Stimulated activated CD4-positive, alpha-beta T cell treated with anti-CD3 and anti-CD28 coated beads, Interleukin-4, amount 100 ng/mL, for 48 hours (primary cell): ENCODE data around the gene ZCCHC24.

ENCODE experiments used
- DNase-seq, 2 donors: peaks; one replicate each; pipeline ENCODE4 v3.0.0-alpha.2; 2020; ENCODE audit warnings: low read depth in 2 of 2

The ZCCHC24 gene

DNA sequence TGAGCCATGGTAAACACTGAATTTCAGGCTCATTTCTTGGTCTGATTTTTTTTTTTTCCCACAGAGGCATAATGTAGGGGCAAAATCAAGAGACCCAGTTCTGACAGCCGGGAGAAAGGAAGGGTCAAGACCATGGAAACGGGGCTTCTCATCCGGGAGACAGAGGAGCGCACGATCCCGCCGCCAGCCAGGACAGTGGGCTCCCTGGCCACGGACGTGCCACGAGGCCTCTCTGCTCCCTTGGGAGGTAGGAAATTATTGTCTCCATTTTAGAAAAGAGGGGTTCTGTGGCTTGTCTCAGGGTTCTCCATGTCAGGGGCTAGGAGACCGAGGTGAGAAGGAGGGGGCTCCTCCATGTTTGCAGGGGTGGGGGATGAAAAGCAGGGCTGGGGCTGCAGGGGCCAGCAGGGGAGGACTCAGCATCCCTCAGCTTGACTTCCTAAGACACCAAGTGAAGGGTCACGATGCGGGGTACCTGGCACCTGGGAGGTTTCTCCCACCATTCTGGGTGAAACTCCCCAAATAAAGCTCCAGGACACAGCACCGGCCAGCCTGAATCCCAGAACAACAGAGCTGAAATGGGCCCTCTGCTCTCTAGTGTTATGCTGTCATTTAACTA, 60.5 kb downstream of the ZCCHC24 start:
- DNase-seq: no peak

DNA sequence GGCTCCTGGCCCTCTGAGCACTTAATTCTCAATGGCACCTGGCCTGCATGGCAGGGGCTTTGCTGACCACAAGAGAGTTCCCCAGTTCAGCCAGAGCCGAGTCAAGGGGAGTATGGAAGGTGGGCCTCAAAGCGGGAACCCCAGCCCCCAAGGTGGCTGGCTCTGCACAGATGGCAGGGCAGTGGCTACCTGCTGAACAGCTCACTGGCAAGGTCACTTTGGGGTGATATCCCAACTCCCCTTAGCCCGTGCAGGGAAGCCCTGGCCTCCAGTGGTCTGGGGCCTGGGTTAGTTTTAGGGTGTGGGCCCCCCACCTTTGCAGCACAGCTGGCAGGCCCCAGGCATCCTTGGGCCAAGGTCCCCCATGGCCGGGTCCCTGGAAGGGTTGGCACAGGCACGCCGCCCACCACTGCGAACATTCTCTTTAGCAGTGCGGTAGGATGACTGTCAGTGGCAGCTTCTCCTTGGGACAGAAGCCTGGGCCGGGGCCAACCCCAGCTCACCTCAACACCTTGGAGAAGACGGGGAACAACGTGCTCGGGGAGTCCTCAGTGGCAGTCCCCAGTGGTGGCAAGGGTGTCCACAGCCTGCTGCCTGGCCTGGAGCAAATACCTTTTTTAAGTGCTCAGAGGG, 61.3 kb downstream of the ZCCHC24 start:
- DNase-seq: no peak

DNA sequence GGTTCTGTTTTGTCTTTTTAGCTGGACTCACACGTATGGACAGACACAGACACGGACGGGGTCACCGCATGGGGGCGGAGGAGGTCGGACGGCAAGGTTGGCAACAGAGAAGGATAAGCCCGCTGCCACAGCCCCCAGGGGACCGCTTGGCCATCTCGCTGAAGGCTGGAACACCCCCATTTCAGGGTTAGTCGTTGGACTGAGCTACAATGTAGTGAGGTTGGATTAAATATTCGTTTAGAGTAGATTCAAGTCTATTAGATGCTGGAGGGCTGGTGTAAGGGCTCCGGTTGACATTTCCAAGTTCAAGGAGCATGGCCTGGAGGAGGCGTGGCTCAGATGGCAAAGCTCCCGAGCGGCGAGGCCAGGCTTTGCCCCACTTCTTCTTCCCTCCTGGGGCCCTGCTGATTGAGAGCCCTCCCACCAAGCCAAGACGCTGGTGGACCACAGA, 62.9 kb downstream of the ZCCHC24 start:
- DNase-seq: no peak

DNA sequence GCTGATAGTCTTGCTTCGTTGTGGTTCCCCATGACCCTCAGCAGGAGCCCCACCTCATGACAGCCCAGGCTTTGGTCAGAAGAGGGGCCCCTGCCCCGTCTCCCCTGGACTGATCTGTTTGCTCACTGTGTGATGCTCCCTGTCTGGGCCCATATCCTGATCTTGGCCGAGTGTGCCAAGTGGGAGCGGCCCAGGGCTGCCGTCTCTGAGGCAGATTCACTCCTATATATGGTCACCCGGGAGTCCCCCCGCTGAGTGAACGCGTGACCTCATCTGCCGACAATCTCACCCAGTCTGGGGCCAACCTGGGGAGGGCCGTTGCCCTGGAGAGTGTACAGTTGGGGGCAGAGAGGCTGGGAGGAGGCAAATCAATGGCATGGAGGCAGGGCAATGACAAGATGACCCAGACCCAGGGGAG, 63.6 kb downstream of the ZCCHC24 start:
- DNase-seq: no peak

DNA sequence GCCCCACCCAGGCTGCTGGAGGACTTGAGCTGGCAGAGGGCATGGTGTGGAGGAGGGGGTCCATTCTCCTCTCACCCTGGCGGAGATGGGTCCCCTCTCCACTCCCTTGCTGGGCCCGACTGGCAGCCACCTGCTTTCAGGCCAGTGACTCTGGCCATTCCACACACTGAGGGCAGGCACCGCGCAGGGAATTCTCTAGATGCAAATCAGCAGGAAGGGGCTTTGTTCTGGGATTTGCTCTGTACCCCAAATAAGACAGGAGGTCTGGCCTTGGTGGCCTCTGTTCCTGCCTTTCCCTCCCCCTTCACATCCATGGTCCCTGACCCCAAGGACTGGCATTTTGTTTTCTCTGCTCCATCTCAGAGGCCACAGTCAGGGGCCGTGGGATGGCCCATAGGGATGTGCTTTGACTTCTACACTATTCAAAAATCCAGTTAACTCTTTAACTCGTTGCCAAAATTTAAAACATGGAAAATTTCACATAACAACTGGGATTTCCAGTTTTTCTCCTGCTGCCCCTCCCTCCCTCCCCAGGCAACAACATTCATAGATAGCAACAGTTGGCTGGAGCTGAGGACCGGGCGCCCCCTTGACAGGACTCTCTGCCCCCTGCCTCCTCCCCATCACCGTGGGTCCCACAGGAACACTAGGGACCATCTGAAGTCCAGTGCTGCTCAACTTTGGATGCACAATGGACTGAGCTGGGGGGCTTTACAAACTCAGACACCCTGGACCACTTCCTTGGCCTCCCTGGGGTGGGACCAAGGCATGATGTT, 64.3 kb downstream of the ZCCHC24 start:
- DNase-seq: no peak

DNA sequence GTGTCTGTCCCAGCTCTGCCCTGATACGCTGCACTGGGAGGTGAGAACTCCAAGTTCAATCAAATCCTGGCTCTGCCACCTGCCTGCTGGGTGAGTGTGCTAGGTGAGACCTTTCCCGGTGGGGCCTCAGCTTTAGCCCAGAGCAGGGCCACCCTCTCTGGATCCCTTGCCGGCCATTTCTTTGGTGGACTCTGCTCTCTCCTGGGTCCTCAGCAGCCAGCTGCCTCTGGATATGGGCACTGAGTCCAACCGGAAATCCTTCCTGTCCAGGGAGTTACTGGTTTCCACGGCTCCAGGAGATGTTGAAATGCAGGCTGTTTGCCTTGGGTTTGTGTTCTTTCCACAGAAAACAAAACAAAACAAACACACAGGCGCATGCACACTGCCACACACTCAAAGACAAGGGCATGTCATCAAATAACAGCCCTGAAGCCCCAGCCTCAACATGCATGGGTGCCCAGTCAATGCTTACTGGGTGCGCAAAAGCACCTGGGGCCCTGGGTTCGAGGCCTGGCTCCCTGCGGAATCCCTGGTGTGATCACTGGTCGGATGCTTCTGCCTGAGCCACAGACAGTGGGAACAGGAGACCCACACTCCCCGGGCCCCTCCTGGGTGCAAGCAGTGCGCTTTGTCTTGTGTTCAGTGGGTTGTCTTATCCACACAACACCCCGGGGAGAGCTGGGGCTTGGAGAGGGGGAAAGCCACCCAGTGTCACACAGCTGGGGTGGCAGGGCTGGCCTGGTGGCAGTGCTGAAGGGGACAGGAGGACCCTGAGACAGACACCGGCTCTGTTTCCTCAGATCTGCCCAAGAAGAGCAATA, 65.1 kb downstream of the ZCCHC24 start:
- DNase-seq: no peak

DNA sequence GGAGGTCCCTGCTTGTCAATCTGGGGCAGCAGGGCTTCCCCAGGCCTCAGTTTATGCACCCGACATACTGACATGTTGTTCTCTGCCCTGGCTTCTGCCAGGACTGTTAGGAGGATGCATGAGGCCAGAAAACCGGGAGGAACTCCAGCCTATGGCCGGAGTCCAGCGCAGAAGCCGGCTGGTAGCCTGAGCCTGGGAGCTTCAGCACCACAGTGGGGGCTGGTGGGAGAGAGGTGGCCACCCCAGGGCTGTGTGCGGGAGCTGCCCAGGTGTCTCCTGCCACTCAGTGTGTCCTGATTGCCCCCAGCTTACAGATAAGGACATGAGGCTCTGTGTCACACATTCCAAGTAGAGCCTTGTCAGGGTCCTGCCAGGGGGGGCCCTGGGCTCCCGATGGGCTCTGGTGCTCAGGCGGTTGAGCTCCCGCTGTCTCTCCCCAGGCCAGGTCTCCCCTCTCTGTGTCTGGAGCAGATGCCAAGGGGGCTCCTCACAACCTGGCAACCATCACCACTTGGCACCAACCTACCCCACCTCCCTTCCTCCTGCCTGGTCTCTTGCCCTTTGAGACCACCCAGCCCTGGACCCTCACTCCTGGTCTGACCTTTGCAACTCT, 65.8 kb downstream of the ZCCHC24 start:
- no peak for DNase-seq

DNA sequence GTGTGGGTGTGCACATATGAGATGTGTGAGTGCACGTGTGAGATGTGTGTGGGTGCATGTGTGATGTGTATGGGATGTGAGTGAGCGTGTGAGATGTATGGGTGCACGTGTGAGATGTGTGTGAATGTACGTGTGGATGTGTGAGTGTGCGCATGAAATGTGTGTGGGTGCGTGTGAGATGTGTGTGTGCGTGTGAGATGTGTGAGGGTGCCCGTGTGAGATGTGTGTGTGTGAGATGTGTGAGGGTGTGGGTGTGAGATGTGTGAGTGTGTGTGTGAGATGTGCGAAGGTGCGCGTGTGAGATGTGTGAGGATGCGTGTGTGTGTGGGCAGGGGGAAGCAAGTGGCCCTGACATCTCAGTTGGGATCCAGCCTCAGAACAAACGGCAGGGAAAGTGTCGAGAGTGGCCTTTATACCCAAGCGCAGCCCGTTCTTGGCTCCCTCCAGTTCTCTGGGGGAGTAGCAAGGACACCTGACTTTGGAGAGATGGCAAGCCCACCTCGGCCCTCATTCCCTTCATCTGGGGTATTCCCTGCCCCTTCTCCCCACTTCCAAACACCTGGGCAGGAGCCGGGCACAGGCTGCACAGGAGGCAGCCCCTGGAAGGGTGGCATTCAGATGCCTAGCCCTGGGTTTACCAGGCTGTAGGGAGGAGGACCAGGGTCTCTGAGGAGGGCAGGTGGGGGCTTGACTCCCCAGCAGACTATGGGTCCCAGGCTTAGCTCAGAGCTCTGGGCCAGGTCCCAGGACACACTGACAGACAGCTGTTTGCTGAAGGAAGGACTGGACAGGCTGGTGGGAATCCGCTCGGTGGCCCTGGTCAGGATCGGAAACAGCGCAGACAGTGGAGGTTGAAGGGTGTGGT, 66.5 kb downstream of the ZCCHC24 start:
- DNase-seq: no peak

DNA sequence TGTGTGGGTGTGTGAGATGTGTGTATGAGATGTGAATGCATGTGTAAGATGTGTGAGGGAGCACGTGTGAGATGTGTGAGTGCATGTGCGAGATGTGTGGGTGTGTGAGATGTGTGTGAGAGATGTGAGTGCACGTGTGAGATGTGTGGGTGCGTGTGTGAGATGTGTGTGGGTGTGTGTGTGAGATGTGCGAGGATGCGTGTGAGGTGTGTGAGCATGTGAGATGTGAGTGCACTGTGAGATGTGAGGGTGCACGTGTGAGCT, 67.1 kb downstream of the ZCCHC24 start:
- DNase-seq: no peak

DNA sequence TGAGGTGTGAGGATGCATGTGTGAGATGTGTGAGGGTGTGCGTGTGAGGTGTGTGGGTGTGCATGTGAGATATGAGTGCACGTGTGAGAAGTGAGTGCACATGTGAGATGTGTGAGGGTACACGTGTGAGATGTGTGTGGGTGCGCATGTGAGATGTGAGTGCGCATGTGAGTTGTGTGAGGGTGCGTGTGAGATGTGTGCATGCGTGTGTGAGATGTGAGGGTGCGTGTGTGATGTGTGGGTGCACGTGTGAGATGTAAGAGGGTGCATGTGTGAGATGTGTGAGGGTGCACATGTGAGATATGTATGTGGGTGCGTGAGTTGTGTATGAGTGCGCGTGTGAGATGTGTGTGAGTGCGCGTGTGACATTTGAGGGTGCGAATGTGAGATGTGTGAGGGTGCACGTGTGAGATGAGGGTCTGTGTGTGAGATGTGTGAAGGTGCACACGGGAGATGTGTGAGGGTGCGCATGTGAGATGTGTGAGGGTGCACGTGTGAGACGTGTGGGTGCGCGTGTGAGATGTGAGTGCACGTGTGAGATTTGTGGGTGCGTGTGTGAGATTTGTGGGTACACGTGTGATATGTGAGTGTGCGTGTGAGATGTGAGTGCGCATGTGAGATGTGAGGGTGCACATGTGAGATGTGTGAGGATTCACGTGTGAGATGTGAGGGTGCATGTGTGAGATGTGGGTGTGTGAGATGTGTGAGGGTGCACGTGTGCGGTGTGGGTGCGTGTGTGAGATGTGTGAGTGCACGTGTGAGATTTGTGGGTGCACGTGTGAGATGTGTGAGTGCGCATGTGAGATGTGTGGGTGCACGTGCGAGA, 67.7 kb downstream of the ZCCHC24 start:
- no peak for DNase-seq

DNA sequence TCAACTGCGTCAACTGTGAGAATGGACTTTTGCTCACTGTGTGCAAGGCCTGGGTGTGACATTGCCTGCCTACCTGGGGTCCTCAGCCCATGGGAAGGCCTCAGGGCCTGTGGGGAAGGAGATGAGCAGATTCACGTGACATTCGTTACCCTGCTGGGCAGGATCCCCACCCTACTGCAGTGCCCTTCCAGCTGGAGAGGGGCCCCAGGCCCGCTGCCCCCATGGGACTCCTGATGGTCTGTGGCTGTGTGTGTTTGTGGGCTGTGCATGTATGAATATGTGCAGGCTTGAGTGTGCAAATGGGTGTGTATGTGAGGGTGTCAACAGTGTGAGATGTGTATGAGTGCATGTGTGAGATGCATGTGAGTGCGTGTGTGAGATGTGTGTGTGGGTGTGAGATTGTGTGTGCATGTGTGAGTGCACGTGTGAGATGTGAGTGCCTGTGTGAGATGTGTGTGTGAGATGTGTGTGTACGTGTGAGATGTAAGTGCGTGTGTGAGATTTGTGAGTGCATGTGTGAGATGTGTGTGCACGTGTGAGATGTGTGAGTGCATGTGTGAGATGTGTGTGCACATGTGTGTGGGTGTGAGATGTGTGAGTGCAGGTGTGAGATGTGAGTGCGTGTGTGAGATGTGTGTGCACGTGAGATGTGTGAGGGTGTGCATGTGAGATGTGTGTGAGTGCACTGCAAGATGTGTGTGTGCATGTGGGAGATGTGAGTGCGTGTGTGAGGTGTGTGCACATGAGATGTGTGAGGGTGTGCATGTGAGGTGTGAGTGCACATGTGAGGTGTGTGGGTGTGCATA, 68.5 kb downstream of the ZCCHC24 start:
- no peak for DNase-seq

DNA sequence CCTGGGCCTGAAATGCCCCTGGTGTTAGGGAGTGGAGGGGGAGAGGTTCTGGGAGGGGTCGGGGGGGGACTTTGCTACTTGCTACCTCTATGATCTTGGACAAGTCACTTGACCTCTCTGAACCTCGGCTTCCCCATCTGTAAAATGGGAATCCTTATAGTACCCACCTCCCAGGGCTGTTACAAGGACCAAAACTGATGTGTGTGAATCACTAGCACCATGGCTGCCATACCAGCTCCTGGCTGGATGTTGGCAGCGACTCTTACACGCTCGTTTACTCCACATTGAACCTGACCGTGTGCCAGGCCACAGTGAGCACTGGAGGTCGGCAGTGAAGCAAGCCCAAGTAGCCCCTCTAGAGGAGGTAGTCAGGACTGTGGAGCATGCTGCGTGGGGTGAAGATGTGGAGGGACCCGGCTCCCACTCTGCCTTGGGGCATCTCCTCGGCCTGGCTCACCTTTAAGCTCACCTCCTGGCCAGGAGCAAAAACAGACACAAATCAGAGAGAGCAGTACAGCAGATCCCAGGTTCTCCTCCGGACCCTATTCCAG, 69.3 kb downstream of the ZCCHC24 start:
- no peak for DNase-seq

DNA sequence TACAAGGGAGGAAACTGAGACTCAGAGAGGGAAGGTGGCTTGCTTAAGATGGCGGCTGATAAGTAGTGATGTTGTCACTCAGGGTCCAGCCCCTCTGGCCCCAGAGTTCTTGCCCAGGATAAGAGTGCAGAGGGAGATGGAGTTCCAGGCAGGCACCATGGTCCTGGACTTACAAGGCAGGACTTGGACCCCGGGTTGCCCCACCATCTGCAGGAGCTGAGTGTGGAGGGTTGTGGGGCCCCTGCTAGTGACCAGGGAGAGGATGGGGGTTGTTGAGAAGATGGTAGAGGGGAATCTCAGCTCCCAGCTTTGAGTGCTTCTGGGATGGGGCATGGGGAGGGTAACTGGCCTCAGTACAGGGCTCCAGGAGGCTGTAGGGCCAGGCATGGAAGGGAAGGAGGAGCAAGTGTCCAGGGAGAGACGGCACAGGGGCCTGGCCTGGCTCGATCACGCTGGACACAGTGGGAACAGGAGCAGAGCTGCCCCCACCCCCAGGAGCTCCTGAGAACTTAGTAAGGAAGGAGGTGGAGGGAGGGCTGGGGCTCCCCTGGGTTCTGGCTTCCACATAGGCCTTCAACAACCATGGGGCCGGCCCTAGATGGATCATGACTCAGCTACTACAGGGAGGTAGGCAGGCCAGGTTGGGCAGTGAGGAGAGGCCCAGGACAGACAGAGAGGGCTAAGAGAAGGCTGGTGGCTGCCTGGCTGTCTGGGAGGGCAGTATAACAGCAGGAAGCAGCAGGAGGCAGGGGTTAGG, 69.9 kb downstream of the ZCCHC24 start:
- no peak for DNase-seq

DNA sequence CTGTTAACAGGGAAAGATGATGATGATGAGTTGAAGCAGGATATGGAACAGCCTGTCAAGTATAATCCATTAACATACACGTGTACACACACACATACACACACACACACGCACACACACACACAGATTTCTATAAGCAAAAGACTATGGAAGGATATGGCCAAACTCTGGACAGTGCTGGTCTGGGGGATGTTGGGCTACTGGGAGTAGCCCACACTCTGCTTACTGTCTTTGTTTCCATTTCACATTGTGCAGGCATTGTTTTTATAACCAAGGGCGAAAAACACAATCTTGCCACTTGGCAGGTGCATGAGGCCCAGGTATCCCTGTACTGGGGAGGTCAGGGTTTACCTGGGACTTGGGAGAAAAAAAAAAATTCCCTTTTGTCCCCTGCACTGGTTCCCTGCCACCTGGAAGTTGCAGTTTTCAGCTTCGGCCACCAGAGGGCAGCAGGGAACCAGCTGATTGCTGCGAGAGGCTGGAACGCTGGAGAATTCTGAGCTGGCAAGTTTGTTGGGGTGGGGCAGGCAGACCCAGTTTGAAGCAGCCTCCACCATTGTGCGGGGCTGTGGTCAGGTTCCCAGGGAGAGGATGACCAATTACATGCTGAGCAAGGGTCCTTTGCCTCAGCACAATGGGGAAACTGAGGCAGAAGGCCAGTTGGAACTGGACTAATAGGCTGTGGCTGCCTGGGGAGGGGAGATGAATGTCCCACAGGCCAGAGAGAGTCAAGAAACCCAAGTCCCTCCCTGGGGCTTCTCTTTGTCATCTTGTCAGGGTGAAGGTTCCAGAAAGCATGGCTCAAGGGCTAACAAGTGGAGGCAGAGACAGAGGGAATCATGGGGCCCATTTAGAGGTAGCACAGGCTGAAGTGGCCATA, 70.9 kb downstream of the ZCCHC24 start:
- peak; percentile 70 to 76 for DNase-seq

DNA sequence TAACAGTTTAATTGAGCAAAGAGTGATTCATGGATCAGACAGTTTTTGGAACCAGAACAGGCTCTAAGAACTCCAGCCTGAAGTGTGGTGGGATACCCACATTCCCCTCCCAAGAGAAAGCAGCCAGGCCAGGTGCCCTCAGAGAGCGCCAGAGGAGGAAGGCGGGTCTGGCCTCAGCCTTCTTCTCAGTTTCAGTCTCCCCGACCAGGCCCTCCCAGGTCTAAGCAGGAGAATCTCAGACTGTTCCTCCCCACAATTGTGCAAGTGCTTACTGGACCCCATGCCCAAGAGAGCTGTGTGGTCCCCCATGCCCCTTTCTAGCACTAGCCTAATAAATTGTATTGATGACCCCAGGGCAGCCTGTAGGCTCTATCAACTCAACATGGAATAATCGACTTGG, 72.6 kb downstream of the ZCCHC24 start:
- no peak for DNase-seq

DNA sequence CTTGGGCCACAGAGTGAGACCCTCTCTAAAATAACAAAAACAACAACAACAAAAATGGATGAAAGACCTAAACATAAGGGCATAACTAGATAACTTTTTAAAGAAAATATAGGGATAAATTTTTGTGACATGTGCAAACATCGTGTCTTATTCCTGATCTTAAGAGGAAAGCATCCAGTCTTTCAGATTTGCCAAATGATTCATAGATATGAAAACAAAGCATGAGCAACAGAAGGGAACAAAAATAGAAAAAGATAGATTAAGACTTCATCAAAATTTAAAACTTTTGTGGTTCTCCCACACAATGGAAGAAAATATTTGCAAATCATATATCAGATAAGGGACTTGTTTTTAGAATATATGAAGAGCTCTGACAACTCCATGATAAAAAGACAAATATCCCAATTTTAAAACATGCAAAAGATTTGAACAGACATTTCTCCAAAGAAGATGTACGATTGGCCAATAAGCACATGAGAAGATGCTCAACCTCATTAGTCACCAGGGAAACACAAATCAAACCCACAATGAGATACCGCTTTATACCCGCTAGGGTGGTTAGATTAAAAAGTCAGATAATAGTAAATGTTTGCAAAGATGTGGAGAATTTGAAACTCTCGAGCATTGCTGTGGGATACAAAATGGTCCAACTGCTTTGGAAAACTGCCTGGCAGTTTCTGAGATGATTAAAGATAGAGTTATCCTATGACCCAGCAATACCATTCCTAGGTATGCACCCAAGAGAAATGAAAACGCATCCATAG, 77.8 kb downstream of the ZCCHC24 start:
- DNase-seq: no peak
